ENCODE data around the gene GHRHR.

- TF ChIP-seq POLR2A (IDR thresholded peaks at IDR 0.05) = no peak
- TF ChIP-seq CTCF (IDR thresholded peaks at IDR 0.05) = no peak
Measured at GRCh38 chr7:31020161-31020560, 56.4 kb downstream of the GHRHR start.

Measured in uterus (tissue), 2 donors.